ENCODE results near the gene GMPR2. TPM values are rescaled to one million over a fixed set of nuclear protein-coding genes. Genes with fewer than 3 reads are reported as not detected.
A peak's percentile ranks its signal among the peaks of the same experiment; 100 is the strongest.
"Not testable (repeated sequence)": the region's sequence is repeated elsewhere in the genome, so short reads cannot be mapped to it uniquely, and the experiment has no call there.

The GMPR2 gene
- total and polyA plus RNA-seq, 5 experiments from 2014 or later: 76.4 to 111 (median 79.7) TPM

DNA sequence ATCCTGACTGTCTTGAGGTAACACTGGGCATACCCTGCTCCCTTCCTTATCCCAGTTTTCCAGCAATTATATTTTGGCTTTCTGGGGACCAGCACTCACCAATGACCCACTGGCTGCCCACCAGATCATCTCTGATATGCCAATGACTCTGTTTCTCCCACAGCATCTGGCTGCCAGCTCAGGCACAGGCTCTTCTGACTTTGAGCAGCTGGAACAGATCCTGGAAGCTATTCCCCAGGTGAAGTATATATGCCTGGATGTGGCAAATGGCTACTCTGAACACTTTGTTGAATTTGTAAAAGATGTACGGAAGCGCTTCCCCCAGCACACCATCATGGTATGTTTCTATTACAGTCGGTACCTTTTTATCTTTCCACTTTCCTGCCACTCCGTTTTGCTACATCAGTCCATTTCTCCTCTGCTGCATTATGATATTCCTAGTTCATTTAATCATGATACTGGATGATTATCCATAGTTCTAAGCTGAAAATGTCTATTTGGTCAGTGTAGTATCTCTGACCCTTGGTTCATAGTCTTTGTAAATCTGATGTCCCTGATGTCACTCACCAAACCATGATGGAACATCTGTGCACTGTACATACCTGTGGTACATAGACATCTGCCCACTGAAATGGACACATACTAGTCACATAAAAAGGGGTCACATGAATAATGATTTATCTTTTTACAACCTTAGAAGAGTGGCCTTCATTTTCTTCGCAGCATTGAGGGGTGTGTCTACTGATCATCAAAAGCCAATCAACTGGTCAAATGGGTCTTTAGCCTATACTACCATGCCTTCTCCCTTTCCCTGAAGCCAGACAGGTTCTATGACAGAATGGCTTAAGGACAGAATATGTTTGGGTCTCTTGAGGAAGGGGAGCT, 3.3 kb downstream of the GMPR2 start:
- POLR2A ChIA-PET: interaction anchor here (0.5 to 5.4 kb wide), 5 partner anchors 23 to 47 kb away, joined by 3 to 50 read pairs (median 3); partner anchors contain the start of genes CHMP4A, IPO4, MDP1 and RABGGTA
- DNase-seq (no peak), ATAC-seq (no peak)
- H3K4me3 Mint-ChIP-seq: peak overlapping the region in 3 of 10 donors; percentile 1 to 35 (median 33)
- peaks cover 10 to 63% (median 18%) of the 10 kb centered on the region in 3 donors for H3K36me3 Mint-ChIP-seq
- no peaks in the 10 kb centered on the region for H3K9me3 Mint-ChIP-seq
- peak overlapping the region; percentile 32 to 84 (median 72) for H3K27ac Mint-ChIP-seq
- no peaks in the 10 kb centered on the region for H3K27me3 Mint-ChIP-seq
- peaks cover 37 to 83% (median 80%) of the 10 kb centered on the region in 4 donors for H3K4me1 Mint-ChIP-seq

DNA sequence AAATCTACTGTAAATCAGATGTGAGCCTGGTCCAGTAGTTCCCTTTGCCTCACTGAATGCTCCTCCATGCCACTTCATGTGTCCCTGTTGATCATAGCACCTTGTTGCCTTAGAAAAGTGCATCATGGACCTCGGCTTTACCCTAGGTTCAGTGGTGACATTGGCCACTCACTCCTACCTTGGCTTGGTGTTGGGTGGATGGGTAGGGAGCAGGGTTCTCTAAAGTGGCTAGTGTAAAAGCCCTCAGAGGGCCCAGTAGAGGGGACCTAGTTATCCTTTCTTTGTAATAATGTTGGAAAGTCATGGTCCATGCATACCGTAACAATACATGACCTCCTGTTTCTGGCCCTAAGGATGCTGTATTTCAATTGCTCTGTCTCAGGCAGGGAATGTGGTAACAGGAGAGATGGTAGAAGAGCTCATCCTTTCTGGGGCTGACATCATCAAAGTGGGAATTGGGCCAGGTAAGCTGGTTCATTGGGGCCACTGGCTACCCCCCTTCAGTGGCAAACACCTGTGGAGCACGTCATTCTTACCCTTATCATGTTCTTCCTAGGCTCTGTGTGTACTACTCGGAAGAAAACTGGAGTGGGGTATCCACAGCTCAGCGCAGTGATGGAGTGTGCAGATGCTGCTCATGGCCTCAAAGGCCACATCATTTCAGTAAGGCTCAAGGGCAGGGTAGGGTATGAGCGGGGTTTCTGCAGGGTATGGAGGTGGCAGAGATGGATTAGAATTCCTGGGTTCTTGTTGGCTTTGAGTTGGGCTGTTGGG, 4.1 kb downstream of the GMPR2 start:
- H3K36me3 Mint-ChIP-seq: peaks cover 10 to 64% (median 18%) of the 10 kb centered on the region in 3 donors
- no peaks in the 10 kb centered on the region for H3K9me3 Mint-ChIP-seq
- no peaks in the 10 kb centered on the region for H3K27me3 Mint-ChIP-seq
- H3K4me3 Mint-ChIP-seq: peak overlapping the region in 2 of 10 donors; percentile 16 to 17
- POLR2A ChIA-PET: no interaction called here
- no peak for DNase-seq
- H3K27ac Mint-ChIP-seq: peak overlapping the region in 6 of 10 donors; percentile 38 to 84 (median 50)
- peaks cover 37 to 83% (median 78%) of the 10 kb centered on the region in 4 donors for H3K4me1 Mint-ChIP-seq
- no peak for ATAC-seq

DNA sequence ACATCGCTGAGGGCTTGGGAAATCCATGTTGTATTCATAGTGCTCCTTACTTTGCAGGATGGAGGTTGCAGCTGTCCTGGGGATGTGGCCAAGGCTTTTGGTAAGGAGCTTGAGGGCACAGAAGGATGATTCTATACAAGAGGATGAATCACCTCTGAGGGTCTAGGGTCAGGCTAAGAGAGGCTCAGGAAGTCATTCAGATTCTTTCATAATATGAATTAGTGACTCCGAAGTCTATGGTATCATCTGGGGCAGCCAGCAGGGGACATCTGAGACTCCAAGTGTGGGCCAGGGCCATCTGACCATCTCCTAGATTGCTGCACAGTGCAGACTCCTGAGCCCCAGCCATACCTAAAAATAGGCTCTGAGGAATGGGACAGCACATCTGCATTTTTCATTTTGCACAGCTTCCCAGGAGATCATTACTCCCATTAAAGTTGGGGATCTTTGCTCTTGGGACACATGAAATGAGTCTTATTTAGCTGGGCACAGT, 4.8 kb downstream of the GMPR2 start:
- H3K27ac Mint-ChIP-seq: peak overlapping the region in 5 of 10 donors; percentile 41 to 84 (median 49)
- ATAC-seq (no peak), DNase-seq (no peak)
- H3K4me1 Mint-ChIP-seq: peaks cover 39 to 88% (median 82%) of the 10 kb centered on the region in 4 donors
- POLR2A ChIA-PET: interaction anchor here (0.6 to 1.2 kb wide), 3 partner anchors 15 to 33 kb away, joined by 3 to 7 read pairs (median 3); partner anchors contain the start of gene CHMP4A
- H3K36me3 Mint-ChIP-seq: peaks cover 10 to 70% (median 18%) of the 10 kb centered on the region in 3 donors
- no peaks in the 10 kb centered on the region for H3K9me3 Mint-ChIP-seq
- peak overlapping the region in 2 of 10 donors; percentile 2 to 20 for H3K4me3 Mint-ChIP-seq
- H3K27me3 Mint-ChIP-seq: no peaks in the 10 kb centered on the region

DNA sequence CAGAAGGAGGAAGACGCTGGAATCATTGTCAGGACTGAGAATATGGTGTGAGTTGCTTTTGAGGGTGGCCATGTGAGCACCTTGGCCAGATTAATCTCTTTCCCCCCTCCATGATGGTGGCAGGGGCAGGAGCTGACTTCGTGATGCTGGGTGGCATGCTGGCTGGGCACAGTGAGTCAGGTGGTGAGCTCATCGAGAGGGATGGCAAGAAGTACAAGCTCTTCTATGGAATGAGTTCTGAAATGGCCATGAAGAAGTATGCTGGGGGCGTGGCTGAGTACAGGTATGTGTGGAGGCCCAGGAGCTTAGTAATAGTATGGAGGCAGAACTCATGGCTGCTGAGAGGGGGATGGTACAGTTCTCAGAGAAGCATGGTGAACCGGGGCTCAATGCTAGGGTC, 5.4 kb downstream of the GMPR2 start:
- POLR2A ChIA-PET: interaction anchor here (0.6 to 1.2 kb wide), 5 partner anchors 15 to 192 kb away, joined by 3 to 7 read pairs (median 3); partner anchors contain the start of genes CHMP4A and KHNYN

DNA sequence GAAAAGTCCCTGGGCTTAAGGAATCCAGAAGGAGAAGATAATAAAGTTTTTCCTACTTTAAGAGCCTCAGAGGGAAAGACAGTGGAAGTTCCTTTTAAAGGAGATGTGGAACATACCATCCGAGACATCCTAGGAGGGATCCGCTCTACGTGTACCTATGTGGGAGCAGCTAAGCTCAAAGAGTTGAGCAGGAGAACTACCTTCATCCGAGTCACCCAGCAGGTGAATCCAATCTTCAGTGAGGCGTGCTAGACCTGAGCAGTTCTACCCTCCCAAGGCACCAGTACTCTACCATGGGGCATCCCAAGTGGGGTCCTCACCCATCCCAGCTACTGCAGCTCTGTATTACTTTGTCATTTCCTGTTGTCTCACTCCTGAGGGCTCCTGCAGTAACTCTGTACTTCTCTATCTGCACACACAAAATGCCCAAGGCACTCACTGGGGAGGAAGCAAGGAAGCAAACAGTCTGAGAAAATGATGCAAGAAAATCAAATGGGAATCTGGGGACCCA, 5.9 kb downstream of the GMPR2 start:
- Mint-ChIP-seq H3K36me3 (peaks cover 10 to 70% (median 18%) of the 10 kb centered on the region in 3 donors), H3K9me3 (no peaks in the 10 kb centered on the region), H3K27me3 (no peaks in the 10 kb centered on the region), H3K27ac (peak overlapping the region in 9 of 10 donors; percentile 41 to 89 (median 66)), H3K4me3 (peak overlapping the region in 7 of 10 donors; percentile 2 to 83 (median 41)), H3K4me1 (peaks cover 40 to 89% (median 85%) of the 10 kb centered on the region in 4 donors)
- DNase-seq: no peak
- no peak for ATAC-seq
- POLR2A ChIA-PET: interaction anchor here (0.7 to 1.2 kb wide), 6 partner anchors 23 to 192 kb away, joined by 3 to 7 read pairs (median 3); partner anchors contain the start of genes CHMP4A, KHNYN, MDP1 and TSSK4

More for the DNA sequence above, 5.4 kb downstream of the GMPR2 start:
- no peak for DNase-seq
- Mint-ChIP-seq H3K9me3 (no peaks in the 10 kb centered on the region), H3K4me1 (peaks cover 41 to 89% (median 84%) of the 10 kb centered on the region in 4 donors), H3K27ac (peak overlapping the region in 8 of 10 donors; percentile 32 to 89 (median 45)), H3K4me3 (peak overlapping the region in 4 of 10 donors; percentile 2 to 20 (median 5)), H3K36me3 (peaks cover 10 to 70% (median 18%) of the 10 kb centered on the region in 3 donors), H3K27me3 (no peaks in the 10 kb centered on the region)
- ATAC-seq: no peak

DNA sequence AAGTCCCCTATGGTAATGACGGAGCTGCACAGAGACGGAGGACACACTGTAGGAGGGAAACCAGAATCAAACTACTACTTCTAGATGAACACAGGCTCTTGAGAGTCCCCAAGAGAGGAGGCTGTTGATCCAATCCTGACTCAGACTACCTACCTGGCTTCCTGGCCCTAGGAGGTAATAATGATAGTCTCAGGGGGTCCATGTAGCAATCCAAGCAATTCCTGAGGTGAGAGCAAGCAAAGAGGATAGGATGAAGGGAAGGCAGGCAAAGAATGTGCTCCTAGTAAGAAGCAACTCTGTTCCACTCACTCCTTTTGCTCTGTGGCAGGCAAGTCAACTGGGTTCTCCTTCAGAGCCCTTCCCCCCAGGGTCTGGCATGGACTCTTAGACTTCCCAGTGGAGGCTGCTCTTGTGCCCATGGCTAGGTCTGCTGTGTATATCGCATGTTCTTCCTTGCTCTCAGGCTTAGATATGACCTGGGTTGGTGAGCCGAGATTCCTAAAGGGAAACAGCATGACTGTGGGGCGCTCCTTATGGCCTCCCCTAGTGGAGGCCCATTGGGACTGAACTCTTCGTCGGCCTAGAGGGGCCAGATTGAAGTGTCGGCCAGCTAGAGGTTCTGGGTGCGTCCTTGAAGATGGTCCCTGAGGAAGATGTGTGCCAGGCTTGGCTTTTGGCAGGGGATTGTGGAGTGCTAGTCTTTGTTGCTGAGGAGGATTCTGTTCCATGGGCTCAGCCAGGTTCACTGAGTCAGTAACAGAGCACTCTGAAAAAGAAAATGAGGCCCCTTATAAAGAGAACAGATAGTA, 7.6 kb downstream of the GMPR2 start:
- H3K36me3 Mint-ChIP-seq: peaks cover 10 to 64% (median 16%) of the 10 kb centered on the region in 3 donors
- ATAC-seq (no peak), DNase-seq (no peak)
- peak overlapping the region; percentile 69 to 99 (median 96) for H3K4me3 Mint-ChIP-seq
- no peaks in the 10 kb centered on the region for H3K9me3 Mint-ChIP-seq
- H3K4me1 Mint-ChIP-seq: peaks cover 42 to 80% (median 77%) of the 10 kb centered on the region in 4 donors
- POLR2A ChIA-PET: interaction anchor here (1.0 to 3.8 kb wide), 7 partner anchors 8 to 630 kb away, joined by 3 to 73 read pairs (median 33); partner anchors contain the start of genes CBLN3, CHMP4A, GMPR2 and KHNYN
- H3K27me3 Mint-ChIP-seq: no peaks in the 10 kb centered on the region
- H3K27ac Mint-ChIP-seq: peak overlapping the region in 9 of 10 donors; percentile 37 to 96 (median 80)

DNA sequence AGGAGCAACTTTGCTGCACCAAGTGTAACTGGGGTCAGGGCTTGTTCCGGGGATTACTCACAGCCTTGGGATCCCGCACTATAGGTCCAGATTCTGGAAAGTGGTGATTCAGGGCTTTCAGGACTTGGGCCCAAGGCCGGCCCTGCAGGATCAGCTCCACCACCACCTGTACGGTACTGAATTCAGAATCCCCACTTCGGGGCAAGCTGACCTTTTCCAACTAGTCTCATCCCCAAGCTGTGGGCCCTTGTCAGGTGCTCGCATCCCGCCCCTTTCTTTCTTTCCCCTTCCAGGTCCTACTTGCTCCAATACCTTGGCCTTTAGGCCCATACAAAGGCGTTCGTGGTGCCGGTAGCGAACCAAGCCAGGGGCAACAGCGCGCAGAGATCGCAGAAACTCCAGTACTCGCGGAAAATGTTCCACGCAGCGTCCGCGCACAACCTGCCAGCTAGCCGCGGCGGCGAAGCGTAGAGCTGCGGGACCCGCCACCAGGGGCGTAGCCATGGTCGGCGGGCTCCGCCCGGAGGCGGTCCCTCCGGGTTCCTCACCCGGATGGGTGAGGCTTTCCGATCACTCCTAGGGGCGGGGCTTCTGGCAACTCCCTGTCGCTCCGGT, 9.2 kb downstream of the GMPR2 start:
- Mint-ChIP-seq H3K9me3 (no peaks in the 10 kb centered on the region), H3K27ac (peak overlapping the region; percentile 96 to 100 (median 100)), H3K4me1 (peaks cover 32 to 76% (median 65%) of the 10 kb centered on the region in 4 donors), H3K4me3 (peak overlapping the region; percentile 83 to 99 (median 97)), H3K36me3 (peaks cover 3 to 48% (median 10%) of the 10 kb centered on the region in 3 donors), H3K27me3 (no peaks in the 10 kb centered on the region)
- peak; percentile 83 to 84 for ATAC-seq
- peak in 9 of 10 donors; percentile 89 to 97 (median 92) for DNase-seq
- POLR2A ChIA-PET: interaction anchor here (0.7 to 3.9 kb wide), 26 partner anchors 10 to 940 kb away, joined by 3 to 73 read pairs (median 12); partner anchors contain the start of genes CBLN3, CHMP4A, CIDEB and DCAF11

DNA sequence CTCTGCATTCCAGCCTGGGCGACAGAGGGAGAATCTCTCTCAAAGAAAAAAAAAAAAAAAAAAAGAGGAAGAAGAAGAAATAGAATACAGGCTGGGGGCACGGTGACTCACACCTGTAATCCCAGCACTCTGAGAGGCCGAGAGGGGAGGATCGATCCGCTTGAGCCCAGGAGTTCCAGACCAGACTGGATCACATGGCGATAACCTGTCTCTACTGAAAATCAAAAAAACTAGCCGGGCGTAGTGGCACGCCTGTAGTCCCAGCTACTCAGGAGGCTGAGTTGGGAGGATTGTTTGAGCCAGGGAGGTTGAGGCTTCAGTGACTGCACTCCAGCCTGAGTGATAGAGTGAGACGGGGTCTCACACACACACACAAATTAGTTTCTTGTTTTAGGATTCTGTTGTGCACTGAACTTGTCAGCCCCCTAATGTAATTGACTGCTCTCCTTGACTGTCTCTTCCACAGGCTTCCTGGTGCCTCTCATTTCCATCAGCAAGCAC, 10.7 kb downstream of the GMPR2 start:
- Mint-ChIP-seq H3K4me3 (peak overlapping the region; percentile 83 to 99 (median 97)), H3K27ac (peak overlapping the region; percentile 96 to 100 (median 100)), H3K4me1 (peaks cover 22 to 71% (median 53%) of the 10 kb centered on the region in 4 donors), H3K9me3 (no peaks in the 10 kb centered on the region), H3K36me3 (peaks cover 0 to 33% (median 0%) of the 10 kb centered on the region in 3 donors), H3K27me3 (no peaks in the 10 kb centered on the region)
- DNase-seq (peak in 2 of 10 donors; percentile 8 to 18), ATAC-seq (no peak)
- POLR2A ChIA-PET: interaction anchor here (0.7 to 3.9 kb wide), 19 partner anchors 9 to 290 kb away, joined by 3 to 73 read pairs (median 18); partner anchors contain the start of genes CBLN3, CHMP4A, CIDEB and DCAF11

DNA sequence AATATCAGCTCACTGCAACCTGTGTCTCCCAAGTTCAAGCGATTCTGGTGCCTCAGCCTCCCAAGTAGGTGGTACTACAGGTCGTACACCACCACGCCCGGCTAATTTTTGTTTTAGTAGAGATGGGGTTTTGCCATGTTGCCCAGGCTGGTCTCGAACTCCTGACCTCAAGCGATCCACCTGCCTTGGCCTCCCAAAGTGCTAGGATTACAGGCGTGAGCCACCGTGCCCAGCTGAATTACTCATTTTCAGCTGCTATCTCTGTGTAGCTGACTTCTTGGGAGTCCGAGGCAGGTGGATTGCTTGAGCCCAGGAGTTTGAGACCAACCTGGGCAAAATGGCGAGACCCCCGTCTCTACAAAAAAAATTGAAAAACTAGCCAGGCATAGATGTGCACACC, 12.6 kb downstream of the GMPR2 start:
- not testable (repeated sequence) for DNase-seq, ATAC-seq, H3K27me3 Mint-ChIP-seq, H3K9me3 Mint-ChIP-seq
- peaks cover 11 to 51% (median 34%) of the 10 kb centered on the region in 4 donors for H3K4me1 Mint-ChIP-seq
- H3K27ac Mint-ChIP-seq: peak overlapping the region in 3 of 10 donors; percentile 47 to 75 (median 68)
- POLR2A ChIA-PET: interaction anchor here (0.6 to 1.9 kb wide), 2 partner anchors 90 to 185 kb away, joined by 4 to 6 read pairs; partner anchors contain the start of genes CBLN3 and KHNYN
- peaks cover 0 to 18% (median 0%) of the 10 kb centered on the region in 3 donors for H3K36me3 Mint-ChIP-seq
- H3K4me3 Mint-ChIP-seq: peak overlapping the region in 2 of 10 donors; percentile 15 to 44

DNA sequence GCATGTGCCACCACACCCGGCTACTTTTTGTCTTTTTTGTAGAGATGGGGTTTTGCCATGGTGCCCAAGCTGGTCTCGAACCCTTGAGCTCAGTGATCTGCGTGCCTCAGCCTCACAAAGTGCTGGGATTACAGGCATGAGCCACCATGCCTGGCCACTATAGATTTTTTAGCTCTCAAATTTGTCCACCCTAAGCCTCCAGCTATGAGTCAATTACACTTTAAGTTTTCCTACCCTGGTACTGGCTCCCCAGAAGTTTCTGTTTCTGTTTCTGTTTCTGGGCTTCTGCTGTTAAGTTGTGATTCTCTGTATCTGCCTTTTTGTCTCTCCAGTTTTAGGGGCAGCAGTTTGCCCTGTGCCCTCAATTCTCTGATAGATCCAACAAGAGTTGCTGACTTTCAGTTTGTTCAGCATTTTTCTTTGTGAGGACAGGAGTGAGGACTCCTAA, 14.1 kb downstream of the GMPR2 start:
- Mint-ChIP-seq H3K27ac (peak overlapping the region in 8 of 10 donors; percentile 29 to 91 (median 72)), H3K4me3 (peak overlapping the region in 3 of 10 donors; percentile 63 to 66 (median 66)), H3K36me3 (peaks cover 0 to 10% (median 0%) of the 10 kb centered on the region in 3 donors), H3K4me1 (peaks cover 9 to 37% (median 23%) of the 10 kb centered on the region in 4 donors), H3K27me3 (no peaks in the 10 kb centered on the region), H3K9me3 (no peaks in the 10 kb centered on the region)
- POLR2A ChIA-PET: interaction anchor here (0.9 to 1.3 kb wide), 3 partner anchors 25 to 48 kb away, joined by 3 to 7 read pairs (median 4); partner anchors contain the start of genes MDP1 and RABGGTA
- no peak for DNase-seq
- ATAC-seq: no peak
